WERI-Rb-1 (cell line): ENCODE data around the gene VSIG10L.

Experiments
- DNase-seq: peaks from one replicate; pipeline ENCODE4 v3.0.0-alpha.2; 2020
- H3K27ac ChIP-seq: fragments of 250-450 bp; sonication (Bioruptor Pico); 2 replicates; pipeline ENCODE4 v1.5.1; 2020; ENCODE audit warnings: mild to moderate bottlenecking, moderate library complexity
- H3K27me3 ChIP-seq: fragments of 250-450 bp; sonication (Bioruptor Pico); 2 replicates; pipeline ENCODE4 v1.5.1; 2021; ENCODE audit warnings: mild to moderate bottlenecking, low read depth, moderate library complexity; ENCODE audit not compliant: insufficient read depth, severe bottlenecking
- H3K36me3 ChIP-seq: fragments of 250-450 bp; sonication (Bioruptor Pico); 2 replicates; pipeline ENCODE4 v1.5.1; 2020; ENCODE audit warnings: mild to moderate bottlenecking, moderate library complexity
- H3K4me3 ChIP-seq: 2 replicates; pipeline ENCODE4 v1.5.1; 2011; ENCODE audit warnings: low read depth, mild to moderate bottlenecking, control low read depth, low read length
- H3K9me3 ChIP-seq: fragments of 250-450 bp; sonication (Bioruptor Pico); 2 replicates; pipeline ENCODE4 v1.5.1; 2021; ENCODE audit warnings: mild to moderate bottlenecking, moderate library complexity; ENCODE audit not compliant: severe bottlenecking
- TF ChIP-seq, protein P1 (sequence below): IDR thresholded peaks from 2 replicates; pipeline ENCODE4 v1.5.1; 2011; ENCODE audit warnings: low read depth, mild to moderate bottlenecking, control low read depth, inconsistent platforms, low read length

The VSIG10L gene

DNA sequence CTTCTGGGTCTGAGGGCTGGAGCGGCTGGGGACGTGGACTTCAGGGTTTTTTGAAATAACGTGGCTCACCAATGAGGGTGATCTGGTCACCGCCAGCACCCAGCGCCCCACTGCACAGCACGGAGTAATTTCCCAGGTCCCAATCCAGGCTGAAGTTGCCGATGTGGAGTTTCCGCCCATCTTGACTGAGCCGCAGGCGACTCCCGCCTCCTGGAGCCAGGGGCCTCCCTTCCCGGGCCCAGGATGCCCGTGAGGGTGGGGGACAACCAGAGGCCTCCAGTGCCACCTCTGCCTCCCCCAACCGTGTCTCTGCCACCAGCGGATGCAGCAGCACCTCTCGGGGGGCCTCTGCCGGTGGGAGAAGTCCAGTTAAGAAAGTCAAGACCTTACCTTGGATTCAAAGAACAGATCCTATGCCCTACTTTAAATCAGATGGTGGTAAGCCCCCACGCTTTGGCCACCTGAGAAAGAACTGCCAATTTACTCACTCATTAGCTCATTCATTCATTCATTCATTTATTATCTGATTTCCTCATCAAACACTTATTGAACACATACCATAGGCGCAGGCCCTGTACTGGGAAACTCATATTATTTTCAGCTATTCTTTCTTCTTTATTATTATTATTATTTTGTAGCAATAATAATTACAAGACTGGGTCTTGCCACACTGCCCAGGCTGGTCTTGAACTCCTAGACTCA lies 3.9 kb downstream of the VSIG10L start:
- no peak overlapping the region for H3K4me3 ChIP-seq

DNA sequence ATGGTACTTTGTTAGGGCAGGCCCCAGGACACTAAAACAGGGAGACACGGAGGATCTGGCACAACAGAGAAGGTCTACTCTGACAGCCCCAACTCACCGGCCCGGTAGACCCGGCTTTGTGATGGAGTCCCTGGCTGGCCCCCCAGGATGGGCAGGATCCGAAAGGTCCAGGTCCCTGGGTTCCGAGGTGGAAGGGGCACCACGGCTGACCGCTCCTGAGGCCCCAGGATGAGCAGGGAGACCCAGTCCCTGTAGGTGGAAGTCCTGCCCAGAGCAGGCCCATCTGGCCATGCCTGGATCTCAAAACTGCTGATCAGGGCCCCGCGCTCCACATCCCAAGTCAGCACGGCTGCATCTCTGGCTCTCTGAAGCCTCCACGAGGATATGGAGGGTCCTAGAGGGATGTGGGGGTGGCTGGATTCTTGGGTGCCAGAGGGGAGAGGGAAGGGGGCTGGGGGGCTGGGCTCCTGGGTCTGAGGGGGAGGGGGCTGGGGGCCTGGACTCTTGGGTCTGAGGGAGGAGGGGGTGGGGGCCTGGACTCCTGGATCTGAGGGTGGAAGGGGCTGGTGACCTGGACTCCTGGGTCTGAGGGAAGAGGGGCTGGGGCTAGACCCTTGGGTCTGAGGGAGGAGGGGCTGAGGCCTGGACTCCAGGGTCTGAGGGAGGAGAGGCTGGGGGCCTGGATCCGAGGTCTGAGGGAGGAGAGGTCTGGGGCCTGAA lies 4.6 kb downstream of the VSIG10L start:
- H3K27me3 ChIP-seq = no peaks in the 10 kb centered on the region
- H3K36me3 ChIP-seq = no peaks in the 10 kb centered on the region
- TF ChIP-seq, protein P1, sequence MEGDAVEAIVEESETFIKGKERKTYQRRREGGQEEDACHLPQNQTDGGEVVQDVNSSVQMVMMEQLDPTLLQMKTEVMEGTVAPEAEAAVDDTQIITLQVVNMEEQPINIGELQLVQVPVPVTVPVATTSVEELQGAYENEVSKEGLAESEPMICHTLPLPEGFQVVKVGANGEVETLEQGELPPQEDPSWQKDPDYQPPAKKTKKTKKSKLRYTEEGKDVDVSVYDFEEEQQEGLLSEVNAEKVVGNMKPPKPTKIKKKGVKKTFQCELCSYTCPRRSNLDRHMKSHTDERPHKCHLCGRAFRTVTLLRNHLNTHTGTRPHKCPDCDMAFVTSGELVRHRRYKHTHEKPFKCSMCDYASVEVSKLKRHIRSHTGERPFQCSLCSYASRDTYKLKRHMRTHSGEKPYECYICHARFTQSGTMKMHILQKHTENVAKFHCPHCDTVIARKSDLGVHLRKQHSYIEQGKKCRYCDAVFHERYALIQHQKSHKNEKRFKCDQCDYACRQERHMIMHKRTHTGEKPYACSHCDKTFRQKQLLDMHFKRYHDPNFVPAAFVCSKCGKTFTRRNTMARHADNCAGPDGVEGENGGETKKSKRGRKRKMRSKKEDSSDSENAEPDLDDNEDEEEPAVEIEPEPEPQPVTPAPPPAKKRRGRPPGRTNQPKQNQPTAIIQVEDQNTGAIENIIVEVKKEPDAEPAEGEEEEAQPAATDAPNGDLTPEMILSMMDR = no peak
- no peak for DNase-seq
- H3K27ac ChIP-seq = no peak overlapping the region
- no peaks in the 10 kb centered on the region for H3K9me3 ChIP-seq
- no peak overlapping the region for H3K4me3 ChIP-seq

More for the DNA sequence above, 3.9 kb downstream of the VSIG10L start:
- TF ChIP-seq, protein P1 = no peak
- Histone ChIP-seq H3K27ac (no peak overlapping the region), H3K27me3 (no peaks in the 10 kb centered on the region), H3K9me3 (no peaks in the 10 kb centered on the region), H3K36me3 (no peaks in the 10 kb centered on the region)
- DNase-seq = no peak

DNA sequence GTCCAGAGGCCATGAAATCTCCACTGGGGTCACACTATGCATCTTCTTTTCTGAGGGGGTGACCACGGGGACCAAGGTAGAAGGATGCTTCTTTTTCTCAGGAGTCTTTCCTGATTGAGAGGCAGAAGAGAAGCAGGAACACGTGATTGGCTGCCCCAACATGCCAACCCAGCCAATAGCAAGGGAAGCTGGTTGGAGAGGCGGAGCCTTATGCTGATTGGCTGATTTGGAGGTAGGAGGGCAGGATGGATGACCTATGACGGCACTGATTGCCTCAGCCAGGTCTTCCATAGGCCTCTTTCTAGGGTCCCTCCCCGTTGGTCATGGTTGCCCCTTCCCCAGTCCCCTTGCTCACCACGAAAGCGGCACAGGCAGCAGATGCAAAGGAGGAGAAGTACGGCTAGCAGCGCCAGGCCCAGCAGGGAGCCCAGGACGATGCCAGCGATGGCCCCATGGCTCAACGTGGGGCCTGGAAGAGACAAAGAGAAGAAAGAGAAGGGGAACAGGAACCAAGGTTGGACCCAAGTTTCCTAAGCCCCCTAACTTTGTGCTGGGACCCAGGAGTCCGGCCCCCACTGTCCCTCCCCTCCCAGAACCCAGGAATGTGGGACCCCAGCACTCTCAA lies 8.0 kb downstream of the VSIG10L start:
- TF ChIP-seq, protein P1 = no peak
- DNase-seq = no peak
- Histone ChIP-seq H3K9me3 (no peaks in the 10 kb centered on the region), H3K27me3 (no peaks in the 10 kb centered on the region), H3K27ac (no peak overlapping the region), H3K4me3 (no peak overlapping the region), H3K36me3 (no peaks in the 10 kb centered on the region)

DNA sequence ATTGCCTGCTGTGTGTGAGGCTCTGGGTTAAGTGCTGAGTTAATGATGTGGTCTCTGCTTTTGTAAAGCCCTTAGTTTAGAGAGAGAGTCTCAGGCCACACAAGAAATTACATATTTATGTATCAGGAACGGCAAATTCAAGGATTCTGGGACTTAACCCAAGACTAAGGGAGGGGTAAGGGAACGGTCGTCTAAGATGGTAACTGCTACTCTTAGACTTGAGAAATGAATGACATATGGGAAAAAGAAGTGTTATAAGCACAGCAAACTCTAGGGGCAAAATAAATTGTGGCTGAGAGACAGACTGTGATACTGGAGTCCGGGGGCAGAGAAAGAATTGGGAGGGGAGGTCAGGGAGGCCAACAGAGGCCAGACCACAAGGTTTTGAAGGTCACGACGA lies 10.2 kb downstream of the VSIG10L start:
- no peaks in the 10 kb centered on the region for H3K9me3 ChIP-seq
- no peak overlapping the region for H3K4me3 ChIP-seq
- DNase-seq = no peak
- no peaks in the 10 kb centered on the region for H3K36me3 ChIP-seq
- TF ChIP-seq, protein P1 = no peak
- H3K27ac ChIP-seq = no peak overlapping the region
- no peaks in the 10 kb centered on the region for H3K27me3 ChIP-seq

DNA sequence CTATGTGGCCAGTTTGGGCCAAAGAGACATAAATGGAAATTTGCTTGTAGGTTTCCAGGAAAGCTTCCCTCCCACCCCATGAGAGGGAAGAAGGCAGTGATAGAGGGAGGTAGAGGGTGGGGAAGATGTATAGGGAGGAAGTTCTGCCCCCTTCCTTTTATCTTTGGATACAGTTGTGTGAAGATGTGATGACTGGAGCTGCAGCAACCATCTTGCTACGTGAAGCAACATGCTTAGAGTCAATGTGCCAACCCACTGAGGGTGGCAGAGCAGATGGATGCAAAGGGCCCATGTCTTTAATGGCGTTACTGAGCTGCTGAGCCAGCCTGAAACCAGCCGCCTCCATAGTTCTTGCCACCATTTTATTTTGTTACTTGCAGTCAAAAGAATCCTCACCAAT lies 10.7 kb downstream of the VSIG10L start:
- no peak overlapping the region for H3K4me3 ChIP-seq
- DNase-seq = no peak
- no peak overlapping the region for H3K27ac ChIP-seq
- no peaks in the 10 kb centered on the region for H3K36me3 ChIP-seq
- H3K27me3 ChIP-seq = no peaks in the 10 kb centered on the region
- TF ChIP-seq, protein P1 = no peak
- H3K9me3 ChIP-seq = no peaks in the 10 kb centered on the region
